Adrenal gland (tissue), 12 donors: ENCODE data around the gene BATF. TPM values are rescaled to one million over a fixed set of nuclear protein-coding genes. Genes with fewer than 3 reads are reported as not detected.
A peak's percentile ranks its signal among the peaks of the same experiment; 100 is the strongest.

ENCODE experiments used
- DNase-seq, 7 donors: peaks; one replicate each; pipeline ENCODE4 v3.0.0-alpha.2; 2019 to 2020
- H3K27ac ChIP-seq, 5 donors: fragments of 200-600 bp; sonication (generic) in 4 of 5; 1 replicate in 3 of 5; 2 replicates in 2 of 5; pipeline versions ENCODE4 v1.5.1 to v1.8.0; 2016 to 2020; ENCODE audit warnings: mild to moderate bottlenecking in 1 of 5
- H3K27me3 ChIP-seq: fragments of 200-600 bp; 2 replicates; pipeline ENCODE4 v1.8.0; 2021
- H3K36me3 ChIP-seq, 2 donors: fragments of 200-600 bp; replicated peaks in 1 of 2; 1 replicate in 1 of 2; 2 replicates in 1 of 2; pipeline versions ENCODE4 v1.5.1 to v1.8.0; 2018 to 2022
- H3K4me1 ChIP-seq, 2 donors: fragments of 200-600 bp; replicated peaks in 1 of 2; 1 replicate in 1 of 2; 2 replicates in 1 of 2; pipeline versions ENCODE4 v1.5.1 to v1.8.0; 2018 to 2021
- H3K4me3 ChIP-seq, 4 donors: fragments of 200-600 bp; sonication (generic) in 3 of 4; one replicate each; pipeline ENCODE4 v1.5.1; 2016 to 2018
- H3K9me3 ChIP-seq, 3 donors: fragments of 200-600 bp; sonication (generic) in 1 of 3; replicated peaks in 1 of 3; 1 replicate in 2 of 3; 2 replicates in 1 of 3; pipeline versions ENCODE4 v1.5.1 to v1.8.0; 2016 to 2021
- POLR2A ChIP-seq, 2 donors: fragments of 450-650 bp; IDR thresholded peaks; one replicate each; pipeline ENCODE4 v1.6.1; 2017; ENCODE audit warnings: antibody characterized with exemption in 2 of 2, mild to moderate bottlenecking in 2 of 2, moderate library complexity in 1 of 2
- WGBS, 4 donors: extraction: QIAGEN DNeasy Blood & Tissue Kit in 2 of 4; methylation state at CpG; one replicate each; pipeline versions ENCODE4 v1.1.5 to v1.1.7; 2013 to 2017; 5-methylcytosine and 5-hydroxymethylcytosine counted together
- intact Hi-C, 2 donors: fragments of 100-400 bp; cut with DNase I; formaldehyde crosslinking; loops; one replicate each; pipeline versions ENCODE4 v1.14.1 to v1.15.0; 2022 to 2023
- polyA plus RNA-seq, 3 donors: library from polyadenylated mRNA; stranded (reverse); fragments of 200-250 nt in 2 of 3; fragments of 350-450 nt in 1 of 3; fragmentation: Illumina TruSeq in 1 of 3; extraction: RNeasy Lipid Tissue Mini Kit (QIAGEN cat#74804) in 1 of 3; gene quantifications; one replicate each; pipeline ENCODE4 v1.2.3, GENCODE V29; 2013 to 2014
- total RNA-seq, 9 donors: library from RNA; depleted of rRNA in 4 of 9; stranded (reverse); fragments of >200 nt in 4 of 9; fragments of 120-200 nt in 1 of 9; fragmentation: NEBNext Ultra II Directional in 1 of 9; extraction: Animal tissue kit (Norgen Biotek cat#: 25700) in 1 of 9; gene quantifications; one replicate each; pipeline versions ENCODE4 v1.1.0 to v1.2.4, GENCODE V29; 2013 to 2023
- TF ChIP-seq, protein P1 (sequence below), 6 experiments: fragments of 450-650 bp in 4 of 6; fragments of 200-600 bp in 2 of 6; sonication (generic) in 1 of 6; IDR thresholded peaks; 1 replicate in 5 of 6; 2 replicates in 1 of 6; pipeline versions ENCODE4 v1.5.1 to v1.8.0; 2016 to 2021; ENCODE audit warnings: antibody characterized with exemption in 6 of 6, mild to moderate bottlenecking in 2 of 6, moderate library complexity in 1 of 6
- donor health status: healthy with polysubstance abuse.
- donor health status: Bipolar disorder and iron deficiency.
- donor health status: DM: yes; HTN: yes; CAD: no.
- donor health status: DM: no; HTN: no; CAD: no.
- donor health status: DM: no; HTN: no; CAD: no.
- donor health status: DM: yes; HTN: yes; CAD: no.

Gene BATF
- total and polyA plus RNA-seq, 12 donors = 0.64 to 11.4 (median 2.8) TPM

GRCh38 chr14:75572104-75572503 lies 49.8 kb downstream of the BATF start:
- TF ChIP-seq, protein P1, sequence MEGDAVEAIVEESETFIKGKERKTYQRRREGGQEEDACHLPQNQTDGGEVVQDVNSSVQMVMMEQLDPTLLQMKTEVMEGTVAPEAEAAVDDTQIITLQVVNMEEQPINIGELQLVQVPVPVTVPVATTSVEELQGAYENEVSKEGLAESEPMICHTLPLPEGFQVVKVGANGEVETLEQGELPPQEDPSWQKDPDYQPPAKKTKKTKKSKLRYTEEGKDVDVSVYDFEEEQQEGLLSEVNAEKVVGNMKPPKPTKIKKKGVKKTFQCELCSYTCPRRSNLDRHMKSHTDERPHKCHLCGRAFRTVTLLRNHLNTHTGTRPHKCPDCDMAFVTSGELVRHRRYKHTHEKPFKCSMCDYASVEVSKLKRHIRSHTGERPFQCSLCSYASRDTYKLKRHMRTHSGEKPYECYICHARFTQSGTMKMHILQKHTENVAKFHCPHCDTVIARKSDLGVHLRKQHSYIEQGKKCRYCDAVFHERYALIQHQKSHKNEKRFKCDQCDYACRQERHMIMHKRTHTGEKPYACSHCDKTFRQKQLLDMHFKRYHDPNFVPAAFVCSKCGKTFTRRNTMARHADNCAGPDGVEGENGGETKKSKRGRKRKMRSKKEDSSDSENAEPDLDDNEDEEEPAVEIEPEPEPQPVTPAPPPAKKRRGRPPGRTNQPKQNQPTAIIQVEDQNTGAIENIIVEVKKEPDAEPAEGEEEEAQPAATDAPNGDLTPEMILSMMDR (IDR thresholded peaks at IDR 0.05) = no peak
- TF ChIP-seq POLR2A (IDR thresholded peaks at IDR 0.05) = no peak
- Histone ChIP-seq H3K4me3 (no peak overlapping the region), H3K27me3 (no peaks in the 10 kb centered on the region), H3K4me1 (no peaks in the 10 kb centered on the region), H3K9me3 (no peaks in the 10 kb centered on the region), H3K27ac (no peak overlapping the region), H3K36me3 (no peaks in the 10 kb centered on the region)
- intact Hi-C loops = no loop called here
- DNase-seq = no peak
- WGBS, 4 donors = 87 to 93% (median 89%) methylated on average over 6 of the region's 6 CpGs

DNA sequence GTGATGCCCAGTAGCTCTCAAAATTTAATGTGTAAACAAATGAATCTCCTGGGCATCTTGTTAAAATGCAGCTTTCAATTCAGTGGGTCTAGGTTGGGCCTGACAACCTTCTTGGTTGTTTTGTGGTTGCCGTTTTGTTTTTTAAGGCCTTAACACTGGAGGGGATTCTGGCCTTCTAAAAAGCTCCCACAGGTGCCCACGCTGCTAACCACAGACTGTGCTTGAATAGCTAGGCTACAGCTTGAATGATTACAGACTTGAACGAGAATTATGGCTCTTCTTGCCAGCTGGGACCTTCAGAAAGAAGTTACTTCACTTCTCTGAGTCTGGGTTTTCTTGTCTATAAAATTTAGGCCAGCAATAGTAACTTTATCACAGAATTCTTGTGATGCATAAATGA lies 54.8 kb downstream of the BATF start:
- 64 to 70% (median 68%) methylated on average over 3 of the region's 3 CpGs for WGBS, 4 donors
- Histone ChIP-seq H3K9me3 (no peaks in the 10 kb centered on the region), H3K27ac (peak overlapping the region in 1 of 5 donors; percentile 90), H3K4me3 (no peak overlapping the region), H3K27me3 (no peaks in the 10 kb centered on the region), H3K36me3 (no peaks in the 10 kb centered on the region), H3K4me1 (peaks cover 6 to 18% of the 10 kb centered on the region in 2 donors)
- DNase-seq = no peak
- no peak for TF ChIP-seq POLR2A (IDR thresholded peaks at IDR 0.05)
- TF ChIP-seq, protein P1 (IDR thresholded peaks at IDR 0.05) = no peak
- intact Hi-C loops = loop anchor here in 1 of 2 donors (5.0 kb wide), 1 partner anchor 75 kb away; no protein-coding TSS in a partner anchor

- peak; percentile 88 to 96 (median 94) for DNase-seq
- Histone ChIP-seq H3K27ac (peak overlapping the region; percentile 34 to 90 (median 78)), H3K36me3 (no peaks in the 10 kb centered on the region), H3K4me3 (peak overlapping the region in 3 of 4 donors; percentile 22 to 57 (median 44)), H3K4me1 (peaks cover 6 to 18% of the 10 kb centered on the region in 2 donors), H3K9me3 (no peaks in the 10 kb centered on the region), H3K27me3 (no peaks in the 10 kb centered on the region)
- WGBS, 4 donors = 0% methylated on average over 15 to 16 of the region's 16 CpGs
- TF ChIP-seq, protein P1 (IDR thresholded peaks at IDR 0.05) = peak; percentile 48 to 85 (median 78)
- no peak for TF ChIP-seq POLR2A (IDR thresholded peaks at IDR 0.05)
- intact Hi-C loops = loop anchor here (2.0 to 5.0 kb wide), 2 partner anchors 75 kb away; no protein-coding TSS in a partner anchor
Observed at GRCh38 chr14:75577729-75578101, 55.4 kb downstream of the BATF start.

GRCh38 chr14:75578102-75578785 lies 56.0 kb downstream of the BATF start, which contains the start of gene FLVCR2:
Gene FLVCR2, plus strand, starts transcription at chr14:75578620. Its CDS starts 353 bp downstream, at chr14:75578973.
- H3K27ac ChIP-seq = peak within 1 kb of the TSS; percentile 34 to 90 (median 78)
- 0 to 2% (median 1%) methylated on average over 10 to 49 of the region's 49 CpGs for WGBS, 4 donors
- TF ChIP-seq, protein P1 (IDR thresholded peaks at IDR 0.05) = no peak
- peak; percentile 63 to 83 for TF ChIP-seq POLR2A (IDR thresholded peaks at IDR 0.05)

More at GRCh38 chr14:75578102-75578785, 56.0 kb downstream of the BATF start, which contains the start of gene FLVCR2:
- H3K27me3 ChIP-seq = no peaks in the 10 kb centered on the region
- peaks cover 6 to 18% of the 10 kb centered on the region in 2 donors for H3K4me1 ChIP-seq
- H3K4me3 ChIP-seq = peak within 1 kb of the TSS; percentile 22 to 57 (median 50)
- DNase-seq = peak; percentile 87 to 93 (median 91)
- no peaks in the 10 kb centered on the region for H3K9me3 ChIP-seq
- H3K36me3 ChIP-seq = no peaks in the 10 kb centered on the region
- intact Hi-C loops = loop anchor here (2.0 to 5.0 kb wide), 2 partner anchors 74 to 75 kb away; no protein-coding TSS in a partner anchor
